PFSK-1 (cell line): ENCODE measurements around the gene CNTNAP5.

Experiments used
- POLR2AphosphoS5 ChIP-seq: IDR thresholded peaks from 2 replicates; pipeline ENCODE4 v1.6.1; 2012; ENCODE audit warnings: low read depth, mild to moderate bottlenecking, control low read depth, low read length, moderate library complexity
- REST ChIP-seq, 2 experiments: IDR thresholded peaks; 2 replicates each; pipeline versions ENCODE4 v1.6.1 to v1.8.0; 2011 to 2012; ENCODE audit warnings: low read depth in 2 of 2, low read length in 2 of 2, control low read depth in 1 of 2, inconsistent platforms in 1 of 2, mild to moderate bottlenecking in 1 of 2, moderate library complexity in 1 of 2; ENCODE audit not compliant: insufficient read depth in 1 of 2
- SIN3A ChIP-seq: IDR thresholded peaks from 2 replicates; pipeline ENCODE4 v1.6.1; 2012; ENCODE audit warnings: mild to moderate bottlenecking, low read length, moderate library complexity, borderline replicate concordance; ENCODE audit not compliant: insufficient read depth
- TAF1 ChIP-seq: IDR thresholded peaks from 2 replicates; pipeline ENCODE4 v1.6.1; 2012; ENCODE audit warnings: low read length, control low read depth, borderline replicate concordance; ENCODE audit not compliant: insufficient read depth

GRCh38 chr2:124424074-124424473 is 399.0 kb downstream of the CNTNAP5 start:
- TF ChIP-seq POLR2AphosphoS5 (no peak), TAF1 (no peak), REST (IDR thresholded peaks at IDR 0.05; ENCODE audit: insufficient read depth in 1 of 2, low read depth in 2 of 2, low read length in 2 of 2) (no peak), SIN3A (no peak)
